Measurements from ENCODE around the gene SLCO2B1.

- TF ChIP-seq SUZ12 (IDR thresholded peaks at IDR 0.05) (no peak), FOXK2 (IDR thresholded peaks at IDR 0.05) (no peak), ZNF384 (IDR thresholded peaks at IDR 0.05) (no peak), L3MBTL2 (conservative IDR thresholded peaks at IDR 0.05) (no peak), TARDBP (IDR thresholded peaks at IDR 0.05) (no peak), SP1 (IDR thresholded peaks at IDR 0.05) (no peak)
Measured at GRCh38 chr11:75135651-75136050, 15.3 kb upstream of the SLCO2B1 start.
